Right lobe of liver (tissue), 6 donors: ENCODE measurements around the gene DDC. TPM values are rescaled to one million over a fixed set of nuclear protein-coding genes. Genes with fewer than 3 reads are reported as not detected.

Experiments used
- ATAC-seq, 4 donors: fragments of 200-7000 bp; cut with Tn5 transposase; one replicate each; pipeline ENCODE4 v1.9.1; 2020; ENCODE audit warnings: mild to moderate bottlenecking in 4 of 4, moderate library complexity in 4 of 4
- DNase-seq, 3 donors: peaks; one replicate each; pipeline ENCODE4 v3.0.0-alpha.2; 2020
- H3K27ac ChIP-seq, 3 donors: fragments of 200-600 bp; one replicate each; pipeline ENCODE4 v1.8.0; 2022
- H3K27me3 ChIP-seq, 2 donors: fragments of 200-600 bp; one replicate each; pipeline ENCODE4 v1.8.0; 2022
- H3K36me3 ChIP-seq, 4 donors: fragments of 200-600 bp; sonication (generic) in 1 of 4; one replicate each; pipeline versions ENCODE4 v1.5.1 to v1.8.0; 2017 to 2022; ENCODE audit warnings: control low read depth in 1 of 4
- H3K4me1 ChIP-seq, 4 donors: fragments of 200-600 bp; sonication (generic) in 1 of 4; one replicate each; pipeline versions ENCODE4 v1.5.1 to v1.8.0; 2017 to 2022; ENCODE audit warnings: control low read depth in 1 of 4
- H3K4me3 ChIP-seq, 3 donors: fragments of 200-600 bp; one replicate each; pipeline ENCODE4 v1.8.0; 2022
- H3K9me3 ChIP-seq, 4 donors: fragments of 200-600 bp; sonication (generic) in 1 of 4; one replicate each; pipeline versions ENCODE4 v1.5.1 to v1.8.0; 2017 to 2022; ENCODE audit warnings: control low read depth in 1 of 4
- POLR2A ChIP-seq: fragments of 450-650 bp; IDR thresholded peaks from one replicate; pipeline ENCODE4 v1.6.1; 2017; ENCODE audit warnings: antibody characterized with exemption, mild to moderate bottlenecking
- WGBS: methylation state at CpG from one replicate; pipeline ENCODE4 v1.1.6; 2018; ENCODE audit warnings: low coverage, low lambda C conversion rate; ENCODE audit not compliant: insufficient coverage; ENCODE audit errors: missing lambda C conversion rate; 5-methylcytosine and 5-hydroxymethylcytosine counted together
- intact Hi-C, 2 donors: fragments of 100-400 bp; cut with DNase I; formaldehyde crosslinking; loops; one replicate each; pipeline versions ENCODE4 v1.11.2 to v1.14.1; 2022
- total RNA-seq, 6 experiments: library from RNA; depleted of rRNA in 2 of 6; stranded (reverse); fragments of >200 nt in 2 of 6; fragmentation: NEBNext Ultra II Directional in 3 of 6; extraction: Animal tissue kit (Norgen Biotek cat#: 25700) in 3 of 6; gene quantifications; one replicate each; pipeline versions ENCODE4 v1.1.0 to v1.2.4, GENCODE V29; 2016 to 2023
- TF ChIP-seq, protein P1 (sequence below), 4 donors: fragments of 200-600 bp in 3 of 4; fragments of 450-650 bp in 1 of 4; IDR thresholded peaks; one replicate each; pipeline versions ENCODE4 v1.5.1 to v1.8.0; 2016 to 2022; ENCODE audit warnings: antibody characterized with exemption in 4 of 4, mild to moderate bottlenecking in 2 of 4
- donor health status: DM: no; HTN: yes; CAD: no.
- donor health status: DM: no; HTN: no; CAD: no.
- donor health status: DM: no; HTN: no; CAD: no.
- donor health status: DM: no; HTN: yes; CAD: no.
- donor health status: DM: no; HTN: yes; CAD: no.

Gene DDC
- total RNA-seq, 6 experiments from 2014 or later, result 37.9 to 75.7 (median 45.2) TPM

DNA sequence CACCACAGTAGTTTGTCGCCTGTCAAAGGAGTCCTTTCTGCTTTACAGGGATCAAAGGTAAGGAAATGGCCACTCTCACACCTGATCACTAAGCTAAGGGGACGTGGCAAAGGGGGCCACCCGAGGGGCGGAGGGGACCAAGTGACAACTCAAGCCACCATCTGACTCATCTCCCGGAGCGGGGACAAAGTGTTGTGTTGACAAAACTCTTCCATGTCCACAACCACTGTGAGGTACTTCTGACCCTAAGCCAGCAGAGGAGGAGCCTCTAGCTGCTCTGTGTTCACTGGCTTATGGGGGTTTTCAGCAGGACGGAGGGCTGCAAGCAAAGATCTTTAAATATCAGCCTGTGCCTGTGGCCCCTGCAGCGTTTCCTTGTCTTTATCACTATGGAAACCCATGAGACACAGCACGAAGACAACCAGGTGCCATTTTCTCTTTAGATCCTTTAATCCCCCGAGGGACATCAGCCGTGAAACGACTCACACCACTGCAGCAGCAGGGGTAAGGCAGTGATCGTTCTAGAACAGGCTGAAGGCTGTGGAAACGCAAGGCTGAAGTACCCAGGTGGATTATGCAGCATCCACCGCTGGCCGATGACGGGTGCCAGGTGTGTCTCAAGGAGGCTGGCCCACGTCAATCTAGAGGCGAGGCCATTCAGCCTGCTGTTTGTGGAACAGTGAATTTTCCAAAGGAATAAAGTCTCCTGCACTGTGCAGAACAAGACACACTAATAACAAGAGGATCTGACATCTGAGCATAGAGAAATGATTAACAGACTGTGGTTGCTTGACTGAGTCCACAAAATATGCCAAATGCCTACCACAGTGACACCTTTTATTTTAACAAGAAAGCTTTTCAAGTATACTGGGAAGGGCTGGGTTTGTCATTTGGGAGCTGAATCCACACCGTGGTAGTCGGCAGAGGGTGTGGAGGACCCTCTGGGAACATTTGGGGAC, 26.6 kb upstream of the DDC start:
- DNase-seq (no peak), ATAC-seq (no peak)
- Histone ChIP-seq H3K27me3 (no peaks in the 10 kb centered on the region), H3K9me3 (no peaks in the 10 kb centered on the region), H3K4me3 (no peak overlapping the region), H3K4me1 (no peaks in the 10 kb centered on the region), H3K36me3 (peaks cover 0 to 38% (median 17%) of the 10 kb centered on the region in 4 donors), H3K27ac (no peak overlapping the region)
- WGBS, result 82% methylated on average over 9 of the region's 21 CpGs
- TF ChIP-seq POLR2A, result no peak
- TF ChIP-seq, protein P1, sequence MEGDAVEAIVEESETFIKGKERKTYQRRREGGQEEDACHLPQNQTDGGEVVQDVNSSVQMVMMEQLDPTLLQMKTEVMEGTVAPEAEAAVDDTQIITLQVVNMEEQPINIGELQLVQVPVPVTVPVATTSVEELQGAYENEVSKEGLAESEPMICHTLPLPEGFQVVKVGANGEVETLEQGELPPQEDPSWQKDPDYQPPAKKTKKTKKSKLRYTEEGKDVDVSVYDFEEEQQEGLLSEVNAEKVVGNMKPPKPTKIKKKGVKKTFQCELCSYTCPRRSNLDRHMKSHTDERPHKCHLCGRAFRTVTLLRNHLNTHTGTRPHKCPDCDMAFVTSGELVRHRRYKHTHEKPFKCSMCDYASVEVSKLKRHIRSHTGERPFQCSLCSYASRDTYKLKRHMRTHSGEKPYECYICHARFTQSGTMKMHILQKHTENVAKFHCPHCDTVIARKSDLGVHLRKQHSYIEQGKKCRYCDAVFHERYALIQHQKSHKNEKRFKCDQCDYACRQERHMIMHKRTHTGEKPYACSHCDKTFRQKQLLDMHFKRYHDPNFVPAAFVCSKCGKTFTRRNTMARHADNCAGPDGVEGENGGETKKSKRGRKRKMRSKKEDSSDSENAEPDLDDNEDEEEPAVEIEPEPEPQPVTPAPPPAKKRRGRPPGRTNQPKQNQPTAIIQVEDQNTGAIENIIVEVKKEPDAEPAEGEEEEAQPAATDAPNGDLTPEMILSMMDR (IDR thresholded peaks at IDR 0.05), result no peak
- intact Hi-C loops, result no loop called here

DNA sequence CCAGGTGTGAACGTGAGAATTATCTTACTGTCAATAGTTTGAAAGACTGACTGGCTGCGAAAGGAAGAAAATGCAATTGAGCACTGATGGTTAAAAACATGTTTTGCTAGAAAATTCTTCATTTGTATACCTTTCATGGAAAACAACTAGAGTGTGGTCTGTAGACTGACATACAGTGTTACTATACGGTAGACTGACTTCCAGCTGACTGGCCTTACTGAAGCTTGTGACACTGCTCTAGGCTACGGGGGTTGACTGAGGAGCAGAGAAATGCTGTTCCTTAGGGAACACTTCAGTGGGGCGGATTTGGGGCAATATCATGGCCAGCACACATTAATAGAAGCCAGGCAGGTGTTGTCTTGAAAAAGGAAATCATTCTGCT, 25.9 kb upstream of the DDC start:
- Histone ChIP-seq H3K36me3 (peaks cover 0 to 35% (median 17%) of the 10 kb centered on the region in 4 donors), H3K4me3 (no peak overlapping the region), H3K9me3 (no peaks in the 10 kb centered on the region), H3K27ac (no peak overlapping the region), H3K27me3 (no peaks in the 10 kb centered on the region), H3K4me1 (no peaks in the 10 kb centered on the region)
- DNase-seq, result no peak
- 92% methylated on average over 2 of the region's 5 CpGs for WGBS
- TF ChIP-seq, protein P1 (IDR thresholded peaks at IDR 0.05), result no peak
- TF ChIP-seq POLR2A, result no peak
- intact Hi-C loops, result no loop called here
- no peak for ATAC-seq

DNA sequence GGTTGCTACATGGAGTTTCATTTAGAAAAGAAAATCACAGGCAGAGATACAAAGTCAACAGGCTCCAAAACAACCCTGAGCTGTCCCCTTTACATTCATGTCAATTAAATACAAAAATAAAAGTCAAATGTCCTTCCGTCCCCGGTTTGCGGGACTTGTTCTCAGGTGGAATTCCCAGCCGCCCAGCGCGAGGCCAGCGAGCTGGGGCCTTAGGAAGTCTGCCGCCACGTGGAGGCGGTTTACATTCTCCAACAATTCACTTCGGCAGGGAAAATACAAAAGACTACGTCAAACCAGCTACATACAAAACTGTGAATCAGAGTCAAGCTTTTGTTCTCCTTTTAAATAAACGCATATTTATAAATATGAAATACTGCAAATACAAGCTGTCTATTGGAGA, 25.3 kb upstream of the DDC start:
- peaks cover 0 to 31% (median 17%) of the 10 kb centered on the region in 4 donors for H3K36me3 ChIP-seq
- TF ChIP-seq, protein P1 (IDR thresholded peaks at IDR 0.05), result no peak
- TF ChIP-seq POLR2A, result no peak
- ATAC-seq (no peak), DNase-seq (no peak)
- no peaks in the 10 kb centered on the region for H3K9me3 ChIP-seq
- 96% methylated on average over 13 of the region's 13 CpGs for WGBS
- no peaks in the 10 kb centered on the region for H3K27me3 ChIP-seq
- intact Hi-C loops, result no loop called here
- H3K4me1 ChIP-seq, result no peaks in the 10 kb centered on the region
- H3K4me3 ChIP-seq, result no peak overlapping the region
- no peak overlapping the region for H3K27ac ChIP-seq

GRCh38 chr7:50589364-50589763, 24.2 kb upstream of the DDC start:
- peak in 1 of 4 donors; percentile 21 for ATAC-seq
- Histone ChIP-seq H3K9me3 (no peaks in the 10 kb centered on the region), H3K4me3 (no peak overlapping the region), H3K27me3 (no peaks in the 10 kb centered on the region), H3K27ac (no peak overlapping the region), H3K4me1 (no peaks in the 10 kb centered on the region), H3K36me3 (peaks cover 0 to 22% (median 12%) of the 10 kb centered on the region in 4 donors)
- WGBS, result no CpG with 5 or more reads among the region's 2 CpGs
- intact Hi-C loops, result no loop called here
- TF ChIP-seq POLR2A, result no peak
- TF ChIP-seq, protein P1 (IDR thresholded peaks at IDR 0.05), result no peak
- no peak for DNase-seq
